ENCODE results near the gene THSD4.

The THSD4 gene

GRCh38 chr15:71729319-71729718, 614.0 kb downstream of the THSD4 start:
- H3K4me1 ChIP-seq (ENCODE audit: control insufficient read depth in 1 of 2, insufficient read depth in 2 of 2, low read length in 2 of 2) = peaks cover 0 to 3% of the 10 kb centered on the region in 2 donors
- H3K27me3 ChIP-seq (ENCODE audit: low read depth, low read length) = no peaks in the 10 kb centered on the region
- no peak overlapping the region for H3K27ac ChIP-seq (ENCODE audit: low read length)
- H3K9me3 ChIP-seq (ENCODE audit: control insufficient read depth in 1 of 2, low read length in 2 of 2) = no peaks in the 10 kb centered on the region
- H3K4me3 ChIP-seq (ENCODE audit: low read depth in 1 of 2, low read length in 2 of 2) = no peak overlapping the region
- H3K36me3 ChIP-seq (ENCODE audit: control insufficient read depth in 1 of 2, insufficient read depth in 2 of 2, low read length in 2 of 2) = no peaks in the 10 kb centered on the region

GRCh38 chr15:71730277-71731144, 615.2 kb downstream of the THSD4 start:
- peak overlapping the region; percentile 33 for H3K27ac ChIP-seq (ENCODE audit: low read length)
- no peaks in the 10 kb centered on the region for H3K27me3 ChIP-seq (ENCODE audit: low read depth, low read length)

DNA sequence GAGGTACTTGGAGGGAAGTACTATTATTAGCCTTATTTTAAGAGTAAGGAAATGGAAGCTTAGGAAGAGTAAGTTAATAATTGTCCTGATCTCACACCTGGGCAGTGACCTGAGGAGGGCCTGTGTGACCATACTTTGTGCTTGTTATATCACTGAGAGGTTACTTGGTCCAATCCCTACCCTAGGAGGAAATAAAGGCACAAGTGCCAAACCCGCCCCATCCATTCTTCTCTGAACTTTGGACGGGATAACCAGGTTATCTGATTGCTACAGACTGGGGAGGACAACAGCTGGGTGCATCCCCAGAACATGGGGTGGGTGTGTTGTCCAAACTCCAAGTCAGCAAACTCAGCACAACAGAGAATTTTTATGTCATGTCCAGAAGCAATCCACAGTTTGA, 617.4 kb downstream of the THSD4 start:
- Histone ChIP-seq H3K36me3 (ENCODE audit: control insufficient read depth in 1 of 2, insufficient read depth in 2 of 2, low read length in 2 of 2) (no peaks in the 10 kb centered on the region), H3K9me3 (ENCODE audit: control insufficient read depth in 1 of 2, low read length in 2 of 2) (no peaks in the 10 kb centered on the region), H3K27me3 (ENCODE audit: low read depth, low read length) (no peaks in the 10 kb centered on the region), H3K4me1 (ENCODE audit: control insufficient read depth in 1 of 2, insufficient read depth in 2 of 2, low read length in 2 of 2) (peaks cover 0 to 3% of the 10 kb centered on the region in 2 donors), H3K27ac (ENCODE audit: low read length) (no peak overlapping the region), H3K4me3 (ENCODE audit: low read depth in 1 of 2, low read length in 2 of 2) (no peak overlapping the region)

More at GRCh38 chr15:71730277-71731144, 615.2 kb downstream of the THSD4 start:
- no peaks in the 10 kb centered on the region for H3K9me3 ChIP-seq (ENCODE audit: control insufficient read depth in 1 of 2, low read length in 2 of 2)
- no peaks in the 10 kb centered on the region for H3K36me3 ChIP-seq (ENCODE audit: control insufficient read depth in 1 of 2, insufficient read depth in 2 of 2, low read length in 2 of 2)
- H3K4me3 ChIP-seq (ENCODE audit: low read depth in 1 of 2, low read length in 2 of 2) = no peak overlapping the region
- H3K4me1 ChIP-seq (ENCODE audit: control insufficient read depth in 1 of 2, insufficient read depth in 2 of 2, low read length in 2 of 2) = peaks cover 0 to 3% of the 10 kb centered on the region in 2 donors

DNA sequence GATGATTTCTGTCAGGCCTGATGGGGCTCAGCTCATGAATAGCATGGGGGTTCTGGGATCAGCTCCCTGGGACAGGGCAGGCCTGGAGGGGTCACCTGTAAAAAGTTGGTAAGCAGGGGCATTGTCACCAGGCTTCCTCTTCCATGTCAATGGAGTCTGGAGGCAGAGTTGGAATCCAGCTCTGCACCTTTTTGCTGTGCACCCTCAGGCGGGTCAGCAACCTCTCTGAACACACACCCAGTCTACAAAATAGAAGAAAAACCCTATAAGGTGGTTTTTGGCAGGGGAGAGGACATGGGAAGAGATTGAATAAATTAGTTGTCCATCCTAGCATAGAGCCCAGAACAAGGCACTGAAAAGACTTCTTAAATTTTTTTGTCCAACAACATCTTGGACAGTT, 617.9 kb downstream of the THSD4 start:
- no peaks in the 10 kb centered on the region for H3K36me3 ChIP-seq (ENCODE audit: control insufficient read depth in 1 of 2, insufficient read depth in 2 of 2, low read length in 2 of 2)
- H3K9me3 ChIP-seq (ENCODE audit: control insufficient read depth in 1 of 2, low read length in 2 of 2) = no peaks in the 10 kb centered on the region
- no peaks in the 10 kb centered on the region for H3K27me3 ChIP-seq (ENCODE audit: low read depth, low read length)
- H3K4me1 ChIP-seq (ENCODE audit: control insufficient read depth in 1 of 2, insufficient read depth in 2 of 2, low read length in 2 of 2) = peaks cover 0 to 3% of the 10 kb centered on the region in 2 donors
- H3K27ac ChIP-seq (ENCODE audit: low read length) = no peak overlapping the region
- H3K4me3 ChIP-seq (ENCODE audit: low read depth in 1 of 2, low read length in 2 of 2) = no peak overlapping the region

GRCh38 chr15:71734709-71735384, 619.6 kb downstream of the THSD4 start:
- Histone ChIP-seq H3K4me3 (ENCODE audit: low read depth in 1 of 2, low read length in 2 of 2) (no peak overlapping the region), H3K4me1 (ENCODE audit: control insufficient read depth in 1 of 2, insufficient read depth in 2 of 2, low read length in 2 of 2) (no peaks in the 10 kb centered on the region), H3K27me3 (ENCODE audit: low read depth, low read length) (no peaks in the 10 kb centered on the region), H3K36me3 (ENCODE audit: control insufficient read depth in 1 of 2, insufficient read depth in 2 of 2, low read length in 2 of 2) (no peaks in the 10 kb centered on the region), H3K27ac (ENCODE audit: low read length) (no peak overlapping the region), H3K9me3 (ENCODE audit: control insufficient read depth in 1 of 2, low read length in 2 of 2) (no peaks in the 10 kb centered on the region)

DNA sequence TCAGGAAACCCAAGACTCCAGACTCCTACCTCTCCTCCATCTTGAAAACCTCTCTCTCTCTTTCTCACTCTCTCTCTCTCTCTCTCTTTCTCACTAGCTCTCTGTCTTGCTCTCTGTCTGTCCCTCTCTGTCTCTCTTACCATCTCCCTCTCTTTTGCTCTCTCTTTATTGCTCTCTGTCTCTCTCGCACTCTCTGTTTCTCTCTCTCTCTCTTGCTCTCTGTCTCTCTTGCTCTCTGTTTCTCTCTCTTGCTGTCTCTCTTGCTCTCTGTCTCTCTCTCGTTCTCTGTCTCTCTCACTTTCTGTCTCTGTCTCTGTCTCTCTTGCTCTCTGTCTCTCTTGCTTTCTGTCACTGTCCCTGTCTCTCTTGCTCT, 620.1 kb downstream of the THSD4 start:
- Histone ChIP-seq H3K4me1 (ENCODE audit: control insufficient read depth in 1 of 2, insufficient read depth in 2 of 2, low read length in 2 of 2) (no peaks in the 10 kb centered on the region), H3K4me3 (ENCODE audit: low read depth in 1 of 2, low read length in 2 of 2) (no peak overlapping the region), H3K36me3 (ENCODE audit: control insufficient read depth in 1 of 2, insufficient read depth in 2 of 2, low read length in 2 of 2) (no peaks in the 10 kb centered on the region), H3K9me3 (ENCODE audit: control insufficient read depth in 1 of 2, low read length in 2 of 2) (no peaks in the 10 kb centered on the region), H3K27me3 (ENCODE audit: low read depth, low read length) (no peaks in the 10 kb centered on the region), H3K27ac (ENCODE audit: low read length) (no peak overlapping the region)

GRCh38 chr15:71736286-71736947, 621.1 kb downstream of the THSD4 start:
- no peaks in the 10 kb centered on the region for H3K9me3 ChIP-seq (ENCODE audit: control insufficient read depth in 1 of 2, low read length in 2 of 2)
- H3K4me1 ChIP-seq (ENCODE audit: control insufficient read depth in 1 of 2, insufficient read depth in 2 of 2, low read length in 2 of 2) = no peaks in the 10 kb centered on the region
- H3K4me3 ChIP-seq (ENCODE audit: low read depth in 1 of 2, low read length in 2 of 2) = no peak overlapping the region
- H3K27ac ChIP-seq (ENCODE audit: low read length) = no peak overlapping the region
- no peaks in the 10 kb centered on the region for H3K36me3 ChIP-seq (ENCODE audit: control insufficient read depth in 1 of 2, insufficient read depth in 2 of 2, low read length in 2 of 2)
- H3K27me3 ChIP-seq (ENCODE audit: low read depth, low read length) = no peaks in the 10 kb centered on the region

- H3K4me1 ChIP-seq (ENCODE audit: control insufficient read depth in 1 of 2, insufficient read depth in 2 of 2, low read length in 2 of 2) = no peaks in the 10 kb centered on the region
- no peak overlapping the region for H3K27ac ChIP-seq (ENCODE audit: low read length)
- H3K4me3 ChIP-seq (ENCODE audit: low read depth in 1 of 2, low read length in 2 of 2) = no peak overlapping the region
- no peaks in the 10 kb centered on the region for H3K9me3 ChIP-seq (ENCODE audit: control insufficient read depth in 1 of 2, low read length in 2 of 2)
- H3K36me3 ChIP-seq (ENCODE audit: control insufficient read depth in 1 of 2, insufficient read depth in 2 of 2, low read length in 2 of 2) = no peaks in the 10 kb centered on the region
- H3K27me3 ChIP-seq (ENCODE audit: low read depth, low read length) = no peaks in the 10 kb centered on the region
Observed at GRCh38 chr15:71737761-71738160, 622.5 kb downstream of the THSD4 start.

DNA sequence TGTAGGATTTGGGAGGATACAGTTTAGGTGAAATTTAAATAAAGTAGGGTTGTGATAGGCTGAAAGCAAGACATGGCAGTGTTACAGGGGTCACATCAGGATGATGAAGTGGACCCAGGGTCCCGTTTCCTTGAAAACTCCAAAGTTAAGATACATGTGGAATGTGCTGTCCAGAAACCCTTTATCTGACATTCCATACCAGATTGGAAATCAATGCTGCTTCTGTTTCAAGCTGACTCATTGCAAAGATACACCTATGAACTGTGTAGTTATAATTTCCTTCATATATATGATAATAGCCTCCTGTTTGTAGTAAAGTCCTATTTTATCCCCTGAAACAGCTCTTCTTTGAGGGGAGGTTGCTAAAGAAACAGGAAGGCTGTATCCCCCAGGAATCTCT, 624.1 kb downstream of the THSD4 start:
- no peaks in the 10 kb centered on the region for H3K4me1 ChIP-seq (ENCODE audit: control insufficient read depth in 1 of 2, insufficient read depth in 2 of 2, low read length in 2 of 2)
- H3K27ac ChIP-seq (ENCODE audit: low read length) = no peak overlapping the region
- no peaks in the 10 kb centered on the region for H3K36me3 ChIP-seq (ENCODE audit: control insufficient read depth in 1 of 2, insufficient read depth in 2 of 2, low read length in 2 of 2)
- no peaks in the 10 kb centered on the region for H3K27me3 ChIP-seq (ENCODE audit: low read depth, low read length)
- H3K4me3 ChIP-seq (ENCODE audit: low read depth in 1 of 2, low read length in 2 of 2) = no peak overlapping the region
- H3K9me3 ChIP-seq (ENCODE audit: control insufficient read depth in 1 of 2, low read length in 2 of 2) = no peaks in the 10 kb centered on the region

- H3K27me3 ChIP-seq (ENCODE audit: low read depth, low read length) = no peaks in the 10 kb centered on the region
- H3K4me1 ChIP-seq (ENCODE audit: control insufficient read depth in 1 of 2, insufficient read depth in 2 of 2, low read length in 2 of 2) = no peaks in the 10 kb centered on the region
- H3K27ac ChIP-seq (ENCODE audit: low read length) = no peak overlapping the region
- no peaks in the 10 kb centered on the region for H3K9me3 ChIP-seq (ENCODE audit: control insufficient read depth in 1 of 2, low read length in 2 of 2)
- H3K4me3 ChIP-seq (ENCODE audit: low read depth in 1 of 2, low read length in 2 of 2) = no peak overlapping the region
- no peaks in the 10 kb centered on the region for H3K36me3 ChIP-seq (ENCODE audit: control insufficient read depth in 1 of 2, insufficient read depth in 2 of 2, low read length in 2 of 2)
Observed at GRCh38 chr15:71742964-71743363, 627.7 kb downstream of the THSD4 start.

- H3K27me3 ChIP-seq (ENCODE audit: low read depth, low read length) = no peaks in the 10 kb centered on the region
Observed at GRCh38 chr15:71743861-71744382, 628.7 kb downstream of the THSD4 start.

More at GRCh38 chr15:71743861-71744382, 628.7 kb downstream of the THSD4 start:
- H3K4me3 ChIP-seq (ENCODE audit: low read depth in 1 of 2, low read length in 2 of 2) = no peak overlapping the region
- H3K36me3 ChIP-seq (ENCODE audit: control insufficient read depth in 1 of 2, insufficient read depth in 2 of 2, low read length in 2 of 2) = no peaks in the 10 kb centered on the region
- H3K9me3 ChIP-seq (ENCODE audit: control insufficient read depth in 1 of 2, low read length in 2 of 2) = no peaks in the 10 kb centered on the region
- no peaks in the 10 kb centered on the region for H3K4me1 ChIP-seq (ENCODE audit: control insufficient read depth in 1 of 2, insufficient read depth in 2 of 2, low read length in 2 of 2)
- no peak overlapping the region for H3K27ac ChIP-seq (ENCODE audit: low read length)
